RWPE2 (cell line): ENCODE measurements around the gene SKAP1.
"Not testable (repeated sequence)": the region's sequence is repeated elsewhere in the genome, so short reads cannot be mapped to it uniquely, and the experiment has no call there.

ENCODE experiments used
- ATAC-seq: fragments of 200-7000 bp; cut with Tn5 transposase; 3 replicates; pipeline ENCODE4 v1.9.1; 2021; ENCODE audit warnings: low read depth
- DNase-seq: peaks from one replicate; pipeline ENCODE4 v3.0.0-alpha.2; 2020; ENCODE audit warnings: low spot score
- H3K27ac ChIP-seq: fragments of 450-650 bp; 2 replicates; pipeline ENCODE4 v1.5.1; 2017; ENCODE audit warnings: mild to moderate bottlenecking; ENCODE audit not compliant: poor library complexity, severe bottlenecking
- H3K27me3 ChIP-seq: fragments of 250-450 bp; sonication (Bioruptor Pico); 2 replicates; pipeline ENCODE4 v1.5.1; 2021; ENCODE audit warnings: mild to moderate bottlenecking, moderate library complexity; ENCODE audit not compliant: insufficient read depth, poor library complexity, severe bottlenecking
- H3K36me3 ChIP-seq: fragments of 250-450 bp; sonication (Bioruptor Pico); 2 replicates; pipeline ENCODE4 v1.5.1; 2020; ENCODE audit warnings: low read depth, mild to moderate bottlenecking, moderate library complexity
- H3K4me1 ChIP-seq: fragments of 250-450 bp; sonication (Bioruptor Pico); 2 replicates; pipeline ENCODE4 v1.5.1; 2021; ENCODE audit warnings: mild to moderate bottlenecking, moderate library complexity; ENCODE audit not compliant: insufficient read depth, poor library complexity, severe bottlenecking
- H3K4me3 ChIP-seq: fragments of 250-450 bp; sonication (Bioruptor Pico); 2 replicates; pipeline ENCODE4 v1.5.1; 2021; ENCODE audit warnings: mild to moderate bottlenecking, moderate library complexity; ENCODE audit not compliant: severe bottlenecking
- H3K9me3 ChIP-seq: fragments of 250-450 bp; sonication (Bioruptor Pico); 2 replicates; pipeline ENCODE4 v1.5.1; 2021; ENCODE audit warnings: mild to moderate bottlenecking, moderate library complexity; ENCODE audit not compliant: severe bottlenecking
- CTCF ChIP-seq: fragments of 450-650 bp; IDR thresholded peaks from one replicate; pipeline ENCODE4 v1.5.1; 2017; ENCODE audit warnings: mild to moderate bottlenecking, moderate library complexity; ENCODE audit not compliant: poor library complexity, severe bottlenecking

The SKAP1 gene

GRCh38 chr17:48426019-48426665, 3.9 kb downstream of the SKAP1 start:
- H3K9me3 ChIP-seq: no peaks in the 10 kb centered on the region
- H3K27ac ChIP-seq: no peak overlapping the region
- ATAC-seq: no peak
- peaks cover 7% of the 10 kb centered on the region for H3K27me3 ChIP-seq
- no peak for DNase-seq
- no peaks in the 10 kb centered on the region for H3K4me1 ChIP-seq
- no peak for TF ChIP-seq CTCF
- no peaks in the 10 kb centered on the region for H3K36me3 ChIP-seq
- H3K4me3 ChIP-seq: no peak overlapping the region

DNA sequence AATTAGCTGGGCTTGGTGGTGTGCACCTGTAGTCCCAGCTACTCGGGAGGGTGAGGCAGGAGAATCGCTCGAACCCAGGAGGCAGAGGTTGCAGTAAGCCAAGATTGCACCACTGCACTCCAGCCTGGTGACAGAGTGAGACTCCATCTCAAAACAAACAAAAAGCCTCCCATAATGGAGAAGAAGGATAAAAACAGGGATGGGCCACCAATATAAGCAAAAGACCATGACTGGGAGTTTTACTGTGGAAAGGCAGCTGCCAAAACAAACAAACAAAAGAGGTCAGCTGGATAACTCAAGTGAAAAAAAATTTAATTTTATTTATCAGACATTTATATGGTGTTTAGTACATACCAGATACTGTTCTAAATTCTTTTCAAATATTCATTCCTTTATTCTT, 8.0 kb downstream of the SKAP1 start:
- not testable (repeated sequence) for H3K27ac ChIP-seq, H3K4me3 ChIP-seq, H3K9me3 ChIP-seq, H3K36me3 ChIP-seq, ATAC-seq, H3K4me1 ChIP-seq, DNase-seq, H3K27me3 ChIP-seq

GRCh38 chr17:48420823-48421222, 9.2 kb downstream of the SKAP1 start:
- DNase-seq (no peak), ATAC-seq (no peak)
- Histone ChIP-seq H3K9me3 (no peaks in the 10 kb centered on the region), H3K27ac (no peak overlapping the region), H3K4me1 (no peaks in the 10 kb centered on the region), H3K27me3 (no peaks in the 10 kb centered on the region), H3K36me3 (no peaks in the 10 kb centered on the region), H3K4me3 (no peak overlapping the region)
- TF ChIP-seq CTCF: no peak

DNA sequence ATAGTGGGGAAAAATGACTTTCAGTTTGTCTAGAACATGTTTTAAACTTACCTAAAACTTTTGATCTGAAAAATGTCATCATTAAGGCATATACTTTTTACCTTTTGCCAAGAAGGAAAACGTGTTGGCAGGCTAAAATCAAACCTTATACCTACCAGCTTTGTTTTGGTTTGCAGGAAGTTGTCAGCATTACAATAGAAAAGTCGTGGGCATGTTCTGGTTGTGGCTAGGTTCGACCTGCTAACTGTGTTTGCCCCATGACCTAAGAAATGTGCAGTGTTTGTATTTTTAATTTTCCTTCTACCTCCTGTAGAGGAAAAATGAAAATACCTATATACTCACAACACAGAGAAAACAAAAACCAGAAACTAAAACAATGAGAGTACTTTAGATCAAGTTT, 13.0 kb downstream of the SKAP1 start:
- no peaks in the 10 kb centered on the region for H3K9me3 ChIP-seq
- no peak for TF ChIP-seq CTCF
- ATAC-seq: no peak
- H3K4me3 ChIP-seq: no peak overlapping the region
- H3K36me3 ChIP-seq: no peaks in the 10 kb centered on the region
- no peaks in the 10 kb centered on the region for H3K4me1 ChIP-seq
- H3K27me3 ChIP-seq: no peaks in the 10 kb centered on the region
- no peak for DNase-seq
- no peak overlapping the region for H3K27ac ChIP-seq

DNA sequence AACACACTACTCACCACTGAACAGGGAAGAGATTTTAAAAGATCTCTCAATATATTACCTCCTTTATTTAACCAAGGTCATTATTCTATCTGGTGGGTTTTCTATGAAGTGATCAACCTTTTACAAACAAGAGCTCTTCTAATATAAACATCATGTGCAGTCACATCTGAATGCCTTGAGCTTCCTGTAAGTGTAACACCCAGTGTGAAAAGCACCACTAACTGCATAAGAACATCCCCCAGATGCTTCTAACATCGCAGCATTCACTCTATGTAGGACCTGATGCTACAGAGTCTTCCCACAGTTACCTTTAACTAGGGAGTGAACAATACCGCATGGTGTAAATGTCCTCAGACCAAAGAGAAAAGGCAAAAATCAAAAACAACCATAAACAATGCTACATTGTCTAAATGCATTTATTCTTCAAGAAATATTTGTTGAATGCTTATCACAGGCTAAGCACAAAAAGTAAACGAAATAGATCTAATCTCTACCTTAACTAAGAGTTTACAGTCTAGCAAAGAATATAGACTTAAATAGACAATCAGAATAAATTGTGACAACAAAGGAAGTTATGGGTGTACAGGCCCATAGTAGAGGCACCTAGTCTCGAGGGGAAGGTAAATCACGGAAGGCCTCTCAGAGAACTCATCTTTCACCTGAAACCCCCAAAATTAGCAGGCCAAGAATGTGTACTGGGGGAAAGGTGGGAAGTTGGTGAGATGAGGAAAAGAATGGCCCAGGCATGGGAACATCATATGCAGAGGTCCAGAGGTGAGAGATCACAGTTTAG, 16.2 kb downstream of the SKAP1 start:
- Histone ChIP-seq H3K9me3 (no peaks in the 10 kb centered on the region), H3K27ac (no peak overlapping the region), H3K36me3 (no peaks in the 10 kb centered on the region), H3K4me3 (no peak overlapping the region), H3K27me3 (no peaks in the 10 kb centered on the region), H3K4me1 (no peaks in the 10 kb centered on the region)
- ATAC-seq (no peak), DNase-seq (no peak)
- TF ChIP-seq CTCF: no peak
